Stimulated activated CD4-positive, alpha-beta T cell treated with anti-CD3 and anti-CD28 coated beads, Interleukin-12 subunit alpha, Interleukin-12 subunit beta, amount 100 ng/mL, for 4 hours (primary cell): Measurements from ENCODE around the gene LZIC.

Source experiments
- DNase-seq: peaks from one replicate; pipeline ENCODE4 v3.0.0-alpha.2; 2020

Gene LZIC

GRCh38 chr1:9883585-9884449 is 59.4 kb downstream of the LZIC start:
- DNase-seq, result no peak

GRCh38 chr1:9882945-9883303 is 60.3 kb downstream of the LZIC start:
- no peak for DNase-seq

GRCh38 chr1:9882296-9882944 is 60.8 kb downstream of the LZIC start:
- DNase-seq, result no peak

GRCh38 chr1:9881838-9882249 is 61.3 kb downstream of the LZIC start:
- no peak for DNase-seq
